Sigmoid colon (tissue), 7 donors: ENCODE measurements around the gene HACD4. TPM values are rescaled to one million over a fixed set of nuclear protein-coding genes. Genes with fewer than 3 reads are reported as not detected.

Source experiments
- DNase-seq: peaks from one replicate; pipeline ENCODE4 v3.0.0-alpha.2; 2019
- H3K27ac ChIP-seq, 4 donors: fragments of 200-600 bp; sonication (generic); one replicate each; pipeline ENCODE4 v1.5.1; 2016 to 2019; ENCODE audit warnings: mild to moderate bottlenecking in 1 of 4
- H3K27me3 ChIP-seq, 3 donors: fragments of 200-600 bp; sonication (generic); one replicate each; pipeline ENCODE4 v1.5.1; 2019; ENCODE audit warnings: mild to moderate bottlenecking in 1 of 3
- H3K36me3 ChIP-seq, 4 donors: fragments of 200-600 bp; sonication (generic); one replicate each; pipeline ENCODE4 v1.5.1; 2016 to 2019
- H3K4me1 ChIP-seq, 4 donors: fragments of 200-600 bp; sonication (generic); one replicate each; pipeline ENCODE4 v1.5.1; 2017 to 2019
- H3K4me3 ChIP-seq, 4 donors: fragments of 200-600 bp; sonication (generic); one replicate each; pipeline ENCODE4 v1.5.1; 2017 to 2019; ENCODE audit warnings: mild to moderate bottlenecking in 2 of 4, moderate library complexity in 1 of 4
- H3K9me3 ChIP-seq, 4 donors: fragments of 200-600 bp in 3 of 4; sonication (generic) in 3 of 4; one replicate each; pipeline versions ENCODE4 v1.5.1 to v1.6.1; 2013 to 2019
- CTCF ChIP-seq, 4 experiments: fragments of 450-650 bp in 3 of 4; fragments of 200-600 bp in 1 of 4; IDR thresholded peaks; one replicate each; pipeline ENCODE4 v1.5.1; 2016 to 2019; ENCODE audit warnings: antibody characterized with exemption in 4 of 4, mild to moderate bottlenecking in 3 of 4, moderate library complexity in 2 of 4
- EP300 ChIP-seq, 4 donors: sonication (generic); formaldehyde crosslinking; IDR thresholded peaks; one replicate each; pipeline ENCODE4 v1.6.1; 2017; ENCODE audit warnings: antibody characterized with exemption in 4 of 4
- POLR2A ChIP-seq, 2 donors: fragments of 450-650 bp; IDR thresholded peaks; one replicate each; pipeline ENCODE4 v1.6.1; 2016; ENCODE audit warnings: antibody characterized with exemption in 2 of 2, mild to moderate bottlenecking in 2 of 2, moderate library complexity in 2 of 2
- POLR2AphosphoS5 ChIP-seq, 4 donors: sonication (generic); formaldehyde crosslinking; IDR thresholded peaks; one replicate each; pipeline ENCODE4 v1.6.1; 2017; ENCODE audit warnings: antibody characterized with exemption in 4 of 4
- WGBS, 2 donors: extraction: QIAGEN DNeasy Blood & Tissue Kit; methylation state at CpG; one replicate each; pipeline ENCODE4 v1.1.7; 2013; 5-methylcytosine and 5-hydroxymethylcytosine counted together
- intact Hi-C: fragments of 100-400 bp; cut with DNase I; formaldehyde crosslinking; loops from one replicate; pipeline ENCODE4 v1.15.1; 2023
- polyA plus RNA-seq, 3 donors: library from polyadenylated mRNA; stranded (reverse); fragments of 200-250 nt; gene quantifications; one replicate each; pipeline ENCODE4 v1.2.3, GENCODE V29; 2013
- total RNA-seq, 4 donors: library from RNA; depleted of rRNA; stranded (reverse); fragments of >200 nt; gene quantifications; one replicate each; pipeline ENCODE4 v1.1.0, GENCODE V29; 2016
- donor health status: healthy with polysubstance abuse.
- donor health status: Bipolar disorder and iron deficiency.
- donor health status: healthy.

HACD4 gene
- total RNA-seq (10 to 100 TPM in 3 of 4 donors, 1 to 10 TPM in 1; 8.8 to 14.7 (median 12.2) TPM), polyA plus RNA-seq (1 to 10 TPM; 1.4 to 2.4 (median 2.3) TPM)

- 5 to 18% methylated on average over 46 of the region's 46 CpGs for WGBS, 2 donors
- no peaks in the 10 kb centered on the region for H3K36me3 ChIP-seq
- no peaks in the 10 kb centered on the region for H3K9me3 ChIP-seq
- DNase-seq: peak; percentile 78
- TF ChIP-seq POLR2AphosphoS5 (IDR thresholded peaks at IDR 0.05) (peak in 2 of 4 donors; percentile 32 to 52), CTCF (IDR thresholded peaks at IDR 0.05) (no peak)
- H3K27ac ChIP-seq: peak within 1 kb of the TSS; percentile 85 to 93 (median 91)
- intact Hi-C loops: no loop called here
- H3K27me3 ChIP-seq: no peaks in the 10 kb centered on the region
- peaks cover 0 to 34% (median 25%) of the 10 kb centered on the region in 4 donors for H3K4me1 ChIP-seq
- H3K4me3 ChIP-seq: peak within 1 kb of the TSS; percentile 46 to 66 (median 61)
Observed at GRCh38 chr9:21031091-21031807, at the start of gene HACD4. Gene HACD4, minus strand, starts transcription at chr9:21031640. Its CDS starts 50 bp downstream, at chr9:21031590.

- Histone ChIP-seq H3K9me3 (no peaks in the 10 kb centered on the region), H3K4me1 (no peaks in the 10 kb centered on the region), H3K27me3 (no peaks in the 10 kb centered on the region), H3K36me3 (no peaks in the 10 kb centered on the region), H3K27ac (no peak overlapping the region), H3K4me3 (no peak overlapping the region)
- DNase-seq: no peak
- 86 to 92% methylated on average over 1 of the region's 1 CpG for WGBS, 2 donors
- intact Hi-C loops: no loop called here
- TF ChIP-seq EP300 (IDR thresholded peaks at IDR 0.05): no peak
- TF ChIP-seq POLR2AphosphoS5 (IDR thresholded peaks at IDR 0.05): no peak
- TF ChIP-seq CTCF (IDR thresholded peaks at IDR 0.05): no peak
- TF ChIP-seq POLR2A (IDR thresholded peaks at IDR 0.05): no peak
Observed at GRCh38 chr9:21080793-21081192, 49.4 kb upstream of the HACD4 start.

GRCh38 chr9:21078702-21079101 is 47.3 kb upstream of the HACD4 start:
- no peaks in the 10 kb centered on the region for H3K4me1 ChIP-seq
- no peaks in the 10 kb centered on the region for H3K27me3 ChIP-seq
- no peaks in the 10 kb centered on the region for H3K9me3 ChIP-seq
- intact Hi-C loops: no loop called here
- no peak overlapping the region for H3K4me3 ChIP-seq
- no peaks in the 10 kb centered on the region for H3K36me3 ChIP-seq
- no peak for TF ChIP-seq CTCF (IDR thresholded peaks at IDR 0.05)
- TF ChIP-seq EP300 (IDR thresholded peaks at IDR 0.05): no peak
- TF ChIP-seq POLR2AphosphoS5 (IDR thresholded peaks at IDR 0.05): no peak
- TF ChIP-seq POLR2A (IDR thresholded peaks at IDR 0.05): no peak
- no peak for DNase-seq
- 58 to 60% methylated on average over 1 of the region's 1 CpG for WGBS, 2 donors
- no peak overlapping the region for H3K27ac ChIP-seq

GRCh38 chr9:21077781-21078180 is 46.3 kb upstream of the HACD4 start, which contains the start of gene IFNB1:
Gene IFNB1, minus strand, starts transcription at chr9:21077942. Its CDS starts 73 bp downstream, at chr9:21077869.
- no peaks in the 10 kb centered on the region for H3K9me3 ChIP-seq
- H3K4me3 ChIP-seq: no peak within 1 kb of the TSS
- TF ChIP-seq EP300 (IDR thresholded peaks at IDR 0.05): no peak
- TF ChIP-seq POLR2AphosphoS5 (IDR thresholded peaks at IDR 0.05): no peak
- TF ChIP-seq CTCF (IDR thresholded peaks at IDR 0.05): no peak
- no peak for TF ChIP-seq POLR2A (IDR thresholded peaks at IDR 0.05)
- H3K4me1 ChIP-seq: no peaks in the 10 kb centered on the region
- DNase-seq: no peak
- WGBS, 2 donors: 87 to 94% methylated on average over 3 of the region's 3 CpGs
- H3K36me3 ChIP-seq: no peaks in the 10 kb centered on the region
- no peak within 1 kb of the TSS for H3K27ac ChIP-seq
- intact Hi-C loops: no loop called here
- H3K27me3 ChIP-seq: no peaks in the 10 kb centered on the region
